HG03039 (cell line): ENCODE results near the gene COL18A1.
"Not testable (repeated sequence)": the region's sequence is repeated elsewhere in the genome, so short reads cannot be mapped to it uniquely, and the experiment has no call there.

ENCODE experiments used
- ATAC-seq: cut with Tn5 transposase; IDR thresholded peaks from one replicate; pipeline ENCODE4 v1.9.1; 2021; ENCODE audit warnings: mild to moderate bottlenecking, moderate library complexity; ENCODE audit not compliant: unreplicated experiment

The COL18A1 gene

GRCh38 chr21:45404730-45405270 lies at the start of gene COL18A1:
Gene COL18A1, plus strand, starts transcription at chr21:45405165. Its CDS starts 66 bp downstream, at chr21:45405231.
- no peak for ATAC-seq

- ATAC-seq = no peak
Measured at GRCh38 chr21:45355573-45355972, 49.4 kb upstream of the COL18A1 start.

GRCh38 chr21:45356251-45356650 lies 48.7 kb upstream of the COL18A1 start:
- no peak for ATAC-seq

GRCh38 chr21:45356653-45357435 lies 48.1 kb upstream of the COL18A1 start:
- ATAC-seq = no peak

DNA sequence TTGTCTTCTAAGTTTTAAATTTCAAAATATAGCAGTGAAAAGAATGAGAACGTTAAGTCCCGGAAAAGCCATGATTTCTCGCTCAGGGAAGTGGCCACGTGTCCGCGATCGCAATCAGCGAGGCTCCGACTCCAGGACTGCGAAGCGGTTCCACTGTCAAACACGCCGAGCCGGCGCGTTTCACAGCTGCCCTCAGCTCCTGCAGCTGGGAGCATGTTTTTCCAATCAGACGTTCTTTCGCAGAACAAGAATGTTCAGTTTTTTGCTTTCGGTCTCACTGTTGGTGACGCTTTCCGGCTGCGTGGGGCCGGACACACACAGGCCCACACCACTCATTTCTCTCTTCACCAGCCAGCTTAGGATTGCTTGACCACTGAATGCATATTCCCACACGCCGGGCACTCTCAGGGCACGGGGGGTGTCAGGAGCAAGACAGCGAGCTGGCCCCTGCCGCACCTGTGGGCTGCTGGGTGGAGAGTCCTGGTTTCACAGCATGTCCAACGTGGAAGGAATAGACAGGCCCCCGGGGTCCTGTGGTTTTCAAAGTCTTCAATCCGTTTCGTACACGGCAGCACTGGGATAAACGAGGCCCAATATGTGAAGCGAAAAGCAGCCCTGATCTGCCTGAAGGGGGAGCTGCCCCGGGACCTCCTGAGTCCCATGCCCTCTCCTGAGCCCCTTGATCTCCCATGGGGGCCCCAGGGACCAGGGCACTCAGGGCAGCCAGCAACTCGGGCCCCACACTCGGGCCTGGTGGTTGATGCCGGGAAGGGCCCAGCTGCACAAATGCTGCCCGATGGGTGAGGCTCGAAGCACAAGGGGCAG lies 47.3 kb upstream of the COL18A1 start:
- no peak for ATAC-seq

DNA sequence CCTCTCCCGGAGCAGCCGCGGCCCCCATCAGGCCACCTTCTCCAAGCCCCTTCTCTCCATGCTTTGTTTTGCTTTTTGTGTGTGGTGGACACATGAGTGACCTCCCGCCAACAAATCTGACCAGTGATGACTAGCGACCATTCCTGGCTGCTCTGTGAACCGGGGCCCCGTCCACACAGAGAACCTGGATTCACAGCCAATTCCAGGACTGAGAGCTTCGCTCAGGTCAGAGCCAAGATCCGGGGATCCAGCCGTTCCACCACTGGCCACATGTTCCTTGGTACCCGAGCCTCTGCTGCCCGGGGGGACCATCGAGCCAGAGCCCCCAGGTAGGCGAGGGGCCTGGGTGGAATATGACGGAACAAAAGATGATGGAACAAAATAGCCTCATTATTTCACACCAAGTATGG lies 46.7 kb upstream of the COL18A1 start:
- ATAC-seq = no peak

GRCh38 chr21:45358711-45359310 lies 46.2 kb upstream of the COL18A1 start:
- no peak for ATAC-seq

DNA sequence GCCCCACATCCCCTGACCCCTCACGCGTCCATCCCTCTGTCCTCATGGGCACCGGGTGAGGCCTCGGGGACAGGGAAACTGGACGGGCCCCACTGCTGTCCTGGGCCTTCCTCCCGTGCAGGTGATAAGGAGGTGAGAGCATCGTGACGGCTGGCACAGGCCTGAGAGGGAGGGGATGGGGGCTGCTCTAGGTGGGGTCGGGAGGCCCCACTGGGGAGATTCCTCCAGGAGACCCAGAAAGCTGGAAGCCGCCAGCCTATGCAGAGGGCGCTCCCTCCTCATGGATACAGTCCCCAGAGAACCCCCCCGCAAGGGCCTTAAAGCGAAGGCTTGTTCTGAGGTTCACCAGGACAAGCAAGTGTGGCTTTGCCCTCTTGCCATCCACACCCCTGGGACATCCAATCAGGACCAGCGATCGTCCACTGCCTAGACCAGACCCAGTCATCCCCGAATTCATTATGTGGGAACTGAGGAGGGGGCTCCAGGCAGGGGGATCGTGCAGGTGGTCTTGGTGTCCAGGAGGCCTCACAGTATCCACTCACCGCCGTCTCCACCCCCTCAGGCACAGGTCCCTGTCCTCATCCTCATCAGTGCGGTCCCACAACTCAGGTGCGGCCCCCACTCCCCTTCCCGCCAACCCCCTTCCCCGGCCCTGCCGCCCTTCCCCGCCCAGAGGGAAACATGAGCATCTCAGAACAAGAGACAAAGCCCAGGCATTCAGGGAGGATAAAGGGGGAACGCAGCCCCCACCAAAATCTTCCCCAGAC lies 45.3 kb upstream of the COL18A1 start:
- no peak for ATAC-seq

- ATAC-seq = no peak
Measured at GRCh38 chr21:45361033-45361997, 43.6 kb upstream of the COL18A1 start.

GRCh38 chr21:45362077-45362747 lies 42.8 kb upstream of the COL18A1 start:
- no peak for ATAC-seq

- no peak for ATAC-seq
Measured at GRCh38 chr21:45362748-45363145, 42.2 kb upstream of the COL18A1 start.

DNA sequence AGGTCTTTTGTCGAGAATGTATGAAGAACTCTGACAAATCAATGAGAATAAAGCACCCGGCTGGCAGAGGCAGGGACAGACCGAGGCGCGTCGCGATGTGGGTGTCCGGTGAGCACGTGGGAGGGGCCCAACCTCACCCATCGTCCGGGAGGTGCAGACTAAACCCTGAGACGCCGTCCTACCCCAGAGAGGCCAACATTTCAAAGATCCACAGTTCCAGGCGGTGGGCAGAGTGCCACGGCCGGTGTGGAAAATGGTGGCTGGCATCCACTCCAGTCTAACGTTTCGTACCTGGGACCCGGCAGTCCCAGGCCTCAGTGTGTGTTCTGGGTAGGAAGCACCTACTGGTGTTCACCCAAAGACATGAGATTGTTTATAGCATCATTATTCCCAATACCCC lies 41.7 kb upstream of the COL18A1 start:
- not testable (repeated sequence) for ATAC-seq

DNA sequence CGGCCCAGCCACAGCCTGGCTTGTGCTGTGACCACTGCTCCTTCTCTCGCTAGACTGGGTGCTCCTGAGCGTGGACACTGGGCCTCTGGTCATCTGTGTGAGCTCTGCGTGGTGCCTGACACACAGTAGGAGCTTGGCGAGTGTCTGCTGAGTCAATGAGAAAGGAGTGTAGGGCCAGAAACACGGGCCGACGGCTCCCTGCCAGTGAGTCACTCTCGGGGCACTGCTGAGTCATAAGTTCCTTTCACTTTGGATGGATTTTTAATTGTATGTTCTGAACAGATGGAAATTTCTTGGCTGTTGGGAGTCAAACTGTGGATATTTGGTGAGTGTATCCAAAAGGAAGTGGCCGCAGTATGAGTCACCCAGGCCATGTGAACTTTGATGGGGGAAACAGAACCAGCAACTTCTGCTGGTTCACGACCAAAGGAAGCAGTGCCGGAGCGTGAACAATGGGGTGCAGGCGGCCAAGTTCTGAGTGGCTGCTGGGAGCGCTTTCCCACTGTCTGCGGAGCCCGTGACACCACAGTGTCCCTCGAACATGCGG lies 41.0 kb upstream of the COL18A1 start:
- no peak for ATAC-seq

DNA sequence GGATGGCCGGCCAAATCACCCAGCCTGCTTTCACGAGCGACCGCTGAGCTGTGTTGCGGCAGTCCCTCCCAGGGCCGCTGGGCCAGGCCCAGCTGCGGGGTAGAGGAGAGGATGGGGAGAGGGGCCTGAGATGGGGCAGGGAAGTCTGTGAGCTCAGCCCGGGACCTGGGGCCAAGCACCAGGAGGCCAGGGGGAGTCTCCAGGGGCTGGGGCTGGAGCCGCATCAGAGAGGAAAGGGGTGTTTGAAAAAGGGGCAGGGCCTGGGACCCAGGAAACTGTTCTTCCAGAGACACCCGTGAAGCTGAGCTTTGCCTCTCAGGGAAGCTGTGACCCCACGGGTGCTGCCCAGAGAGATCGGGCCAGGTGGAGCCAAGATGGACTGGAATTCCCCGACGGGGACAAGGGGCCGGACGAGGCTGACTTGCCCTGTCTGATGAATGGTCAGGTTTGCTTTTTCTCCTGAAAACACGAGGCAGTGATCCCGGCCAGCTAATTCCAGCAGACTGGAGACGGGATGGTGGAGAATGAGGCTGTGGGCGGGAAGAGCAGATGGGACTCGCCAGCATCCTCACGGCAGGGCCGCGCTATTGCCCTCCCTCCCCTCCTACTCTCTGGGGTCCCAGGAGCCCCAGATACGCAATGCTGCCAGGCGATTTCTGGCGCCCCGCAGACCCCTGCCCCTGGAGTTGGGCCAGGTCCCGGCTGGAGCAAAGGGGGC lies 40.3 kb upstream of the COL18A1 start:
- ATAC-seq = no peak

- no peak for ATAC-seq
Measured at GRCh38 chr21:45365186-45365607, 39.8 kb upstream of the COL18A1 start.

- ATAC-seq = no peak
Measured at GRCh38 chr21:45365608-45366241, 39.2 kb upstream of the COL18A1 start.

DNA sequence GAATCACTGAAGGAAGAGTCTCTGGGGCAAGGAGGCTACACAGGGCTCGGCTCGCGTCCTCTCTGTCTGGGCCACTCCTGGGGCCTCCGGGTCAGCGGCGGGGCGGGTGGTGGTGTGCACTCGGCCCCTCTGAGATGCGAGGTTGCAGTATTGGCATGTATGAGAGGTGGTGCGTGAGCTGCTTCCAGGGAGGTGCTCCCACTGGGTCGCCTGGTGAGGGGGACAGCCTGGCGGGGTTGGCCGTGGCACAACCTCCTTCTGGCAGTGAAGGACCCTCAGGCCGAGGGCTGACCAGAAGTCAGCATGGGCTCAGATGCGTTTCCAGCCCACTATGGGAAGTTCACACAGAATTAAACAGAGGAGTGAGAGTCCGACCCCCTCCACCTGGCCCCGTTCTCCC lies 38.5 kb upstream of the COL18A1 start:
- no peak for ATAC-seq
